WTC11 (cell line): ENCODE data around the gene C2CD2. TPM values are rescaled to one million over a fixed set of nuclear protein-coding genes. Genes with fewer than 3 reads are reported as not detected.

Experiments used
- ATAC-seq: fragments of 200-7000 bp; cut with Tn5 transposase; 2 replicates; pipeline ENCODE4 v1.10.0; 2021; ENCODE audit warnings: mild to moderate bottlenecking, moderate library complexity
- CTCF ChIA-PET: fragments of 300-600 bp; sonication (Branson Sonifier 250); formaldehyde crosslinking; loops from one replicate; lab custom pipeline; 2021; ENCODE audit warnings: antibody characterized with exemption; lab: Charles Lee
- POLR2A ChIA-PET: fragments of 350-600 bp; sonication (Branson Sonifier 250); formaldehyde crosslinking; loops from one replicate; lab custom pipeline; 2021; ENCODE audit warnings: antibody characterized with exemption; lab: Charles Lee
- DNase-seq: peaks from one replicate; pipeline ENCODE4 v3.0.0; 2021; ENCODE audit warnings: low spot score
- H3K27ac Mint-ChIP-seq: 2 replicates; pipeline ENCODE4 v1.8.0; 2021; ENCODE audit warnings: mixed read lengths
- H3K27me3 Mint-ChIP-seq: 2 replicates; pipeline ENCODE4 v1.8.0; 2021; ENCODE audit warnings: low read depth, mild to moderate bottlenecking, moderate library complexity, mixed read lengths
- H3K36me3 Mint-ChIP-seq: 2 replicates; pipeline ENCODE4 v1.8.0; 2021; ENCODE audit warnings: mixed read lengths
- H3K4me1 Mint-ChIP-seq: 2 replicates; pipeline ENCODE4 v1.8.0; 2022; ENCODE audit warnings: mixed read lengths
- H3K4me3 Mint-ChIP-seq: 2 replicates; pipeline ENCODE4 v1.8.0; 2021; ENCODE audit warnings: mild to moderate bottlenecking, moderate library complexity, mixed read lengths
- H3K9me3 Mint-ChIP-seq: 2 replicates; pipeline ENCODE4 v1.8.0; 2021; ENCODE audit warnings: mixed read lengths
- ATF1 ChIP-seq: sonication (generic); formaldehyde crosslinking; IDR thresholded peaks from 2 replicates; pipeline ENCODE4 v1.8.1; 2023; ENCODE audit warnings: mild to moderate bottlenecking, moderate library complexity, missing genetic modification reagents
- CREM ChIP-seq: sonication (generic); formaldehyde crosslinking; IDR thresholded peaks from 2 replicates; pipeline ENCODE4 v1.8.1; 2022; ENCODE audit warnings: mild to moderate bottlenecking, missing genetic modification reagents, moderate library complexity
- E2F5 ChIP-seq: sonication (generic); formaldehyde crosslinking; IDR thresholded peaks from 2 replicates; pipeline ENCODE4 v1.8.1; 2022; ENCODE audit warnings: mild to moderate bottlenecking, moderate library complexity, missing genetic modification reagents
- ESRRA ChIP-seq: sonication (generic); formaldehyde crosslinking; IDR thresholded peaks from 2 replicates; pipeline ENCODE4 v1.8.1; 2022; ENCODE audit warnings: mild to moderate bottlenecking, missing genetic modification reagents, borderline replicate concordance
- MXD4 ChIP-seq: fragments of 250-450 bp; sonication (Bioruptor Pico); IDR thresholded peaks from 2 replicates; pipeline ENCODE4 v1.8.0; 2021; ENCODE audit warnings: mild to moderate bottlenecking, moderate library complexity, borderline replicate concordance
- SP1 ChIP-seq: sonication (generic); formaldehyde crosslinking; conservative IDR thresholded peaks from 2 replicates; pipeline ENCODE4 v1.8.1; 2022; ENCODE audit warnings: missing genetic modification reagents
- ZBTB21 ChIP-seq: sonication (generic); formaldehyde crosslinking; IDR thresholded peaks from 2 replicates; pipeline ENCODE4 v1.8.1; 2023; ENCODE audit warnings: mild to moderate bottlenecking, missing genetic modification reagents, borderline replicate concordance
- ZNF317 ChIP-seq: sonication (generic); formaldehyde crosslinking; IDR thresholded peaks from 2 replicates; pipeline ENCODE4 v1.8.1; 2023; ENCODE audit warnings: low read depth, mild to moderate bottlenecking, moderate library complexity, missing genetic modification reagents, borderline replicate concordance
- ZNF396 ChIP-seq: fragments of 250-450 bp; sonication (Bioruptor Pico); IDR thresholded peaks from 2 replicates; pipeline ENCODE4 v1.8.0; 2021; ENCODE audit warnings: mild to moderate bottlenecking, moderate library complexity, borderline replicate concordance
- ZNF512 ChIP-seq: sonication (generic); formaldehyde crosslinking; IDR thresholded peaks from 2 replicates; pipeline ENCODE4 v1.8.1; 2022; ENCODE audit warnings: missing genetic modification reagents, borderline replicate concordance
- ZSCAN18 ChIP-seq: fragments of 250-450 bp; sonication (Bioruptor Pico); IDR thresholded peaks from 2 replicates; pipeline ENCODE4 v2.1.2; 2022; ENCODE audit warnings: mild to moderate bottlenecking, moderate library complexity
- total RNA-seq: library from RNA; stranded (reverse); gene quantifications from 3 replicates; pipeline ENCODE4 v1.2.3, GENCODE V29; 2021
- TF ChIP-seq, protein P1 (sequence below): sonication (generic); formaldehyde crosslinking; IDR thresholded peaks from 2 replicates; pipeline ENCODE4 v1.8.1; 2023; ENCODE audit warnings: mild to moderate bottlenecking, missing genetic modification reagents, moderate library complexity
- TF ChIP-seq, protein P2 (sequence below): sonication (generic); formaldehyde crosslinking; IDR thresholded peaks from 2 replicates; pipeline ENCODE4 v1.8.0; 2023; ENCODE audit warnings: missing genetic modification reagents
- TF ChIP-seq, protein P3 (sequence below): fragments of 250-450 bp; sonication (Bioruptor Pico); IDR thresholded peaks from 2 replicates; pipeline ENCODE4 v1.9.0; 2021; ENCODE audit warnings: mild to moderate bottlenecking
- TF ChIP-seq, protein P4 (sequence below): fragments of 250-450 bp; sonication (Bioruptor Pico); IDR thresholded peaks from 2 replicates; pipeline ENCODE4 v1.9.0; 2021; ENCODE audit warnings: mild to moderate bottlenecking
- TF ChIP-seq, protein P5 (sequence below): sonication (generic); formaldehyde crosslinking; IDR thresholded peaks from 2 replicates; pipeline ENCODE4 v1.8.1; 2022; ENCODE audit warnings: low read depth, missing genetic modification reagents, borderline replicate concordance

Gene C2CD2
- total RNA-seq, 1 experiment from 2014 or later, result 11.2 TPM

- no peak for DNase-seq
- TF ChIP-seq ZNF317 (CRISPR knock-in tag) (no peak), ESRRA (CRISPR knock-in tag) (no peak), ZNF396 (no peak), SP1 (CRISPR knock-in tag) (no peak), MXD4 (CRISPR knock-in tag) (no peak), ZNF512 (CRISPR knock-in tag) (no peak), ZSCAN18 (CRISPR knock-in tag) (no peak), CREM (CRISPR knock-in tag) (no peak), E2F5 (CRISPR knock-in tag) (no peak), ATF1 (CRISPR knock-in tag) (no peak), ZBTB21 (CRISPR knock-in tag) (no peak)
- TF ChIP-seq, protein P1, sequence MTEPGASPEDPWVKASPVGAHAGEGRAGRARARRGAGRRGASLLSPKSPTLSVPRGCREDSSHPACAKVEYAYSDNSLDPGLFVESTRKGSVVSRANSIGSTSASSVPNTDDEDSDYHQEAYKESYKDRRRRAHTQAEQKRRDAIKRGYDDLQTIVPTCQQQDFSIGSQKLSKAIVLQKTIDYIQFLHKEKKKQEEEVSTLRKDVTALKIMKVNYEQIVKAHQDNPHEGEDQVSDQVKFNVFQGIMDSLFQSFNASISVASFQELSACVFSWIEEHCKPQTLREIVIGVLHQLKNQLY (CRISPR knock-in tag), result no peak
- TF ChIP-seq, protein P2, sequence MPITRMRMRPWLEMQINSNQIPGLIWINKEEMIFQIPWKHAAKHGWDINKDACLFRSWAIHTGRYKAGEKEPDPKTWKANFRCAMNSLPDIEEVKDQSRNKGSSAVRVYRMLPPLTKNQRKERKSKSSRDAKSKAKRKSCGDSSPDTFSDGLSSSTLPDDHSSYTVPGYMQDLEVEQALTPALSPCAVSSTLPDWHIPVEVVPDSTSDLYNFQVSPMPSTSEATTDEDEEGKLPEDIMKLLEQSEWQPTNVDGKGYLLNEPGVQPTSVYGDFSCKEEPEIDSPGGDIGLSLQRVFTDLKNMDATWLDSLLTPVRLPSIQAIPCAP (CRISPR knock-in tag), result no peak
- TF ChIP-seq, protein P3, sequence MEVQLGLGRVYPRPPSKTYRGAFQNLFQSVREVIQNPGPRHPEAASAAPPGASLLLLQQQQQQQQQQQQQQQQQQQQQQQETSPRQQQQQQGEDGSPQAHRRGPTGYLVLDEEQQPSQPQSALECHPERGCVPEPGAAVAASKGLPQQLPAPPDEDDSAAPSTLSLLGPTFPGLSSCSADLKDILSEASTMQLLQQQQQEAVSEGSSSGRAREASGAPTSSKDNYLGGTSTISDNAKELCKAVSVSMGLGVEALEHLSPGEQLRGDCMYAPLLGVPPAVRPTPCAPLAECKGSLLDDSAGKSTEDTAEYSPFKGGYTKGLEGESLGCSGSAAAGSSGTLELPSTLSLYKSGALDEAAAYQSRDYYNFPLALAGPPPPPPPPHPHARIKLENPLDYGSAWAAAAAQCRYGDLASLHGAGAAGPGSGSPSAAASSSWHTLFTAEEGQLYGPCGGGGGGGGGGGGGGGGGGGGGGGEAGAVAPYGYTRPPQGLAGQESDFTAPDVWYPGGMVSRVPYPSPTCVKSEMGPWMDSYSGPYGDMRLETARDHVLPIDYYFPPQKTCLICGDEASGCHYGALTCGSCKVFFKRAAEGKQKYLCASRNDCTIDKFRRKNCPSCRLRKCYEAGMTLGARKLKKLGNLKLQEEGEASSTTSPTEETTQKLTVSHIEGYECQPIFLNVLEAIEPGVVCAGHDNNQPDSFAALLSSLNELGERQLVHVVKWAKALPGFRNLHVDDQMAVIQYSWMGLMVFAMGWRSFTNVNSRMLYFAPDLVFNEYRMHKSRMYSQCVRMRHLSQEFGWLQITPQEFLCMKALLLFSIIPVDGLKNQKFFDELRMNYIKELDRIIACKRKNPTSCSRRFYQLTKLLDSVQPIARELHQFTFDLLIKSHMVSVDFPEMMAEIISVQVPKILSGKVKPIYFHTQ, result no peak
- TF ChIP-seq, protein P4, sequence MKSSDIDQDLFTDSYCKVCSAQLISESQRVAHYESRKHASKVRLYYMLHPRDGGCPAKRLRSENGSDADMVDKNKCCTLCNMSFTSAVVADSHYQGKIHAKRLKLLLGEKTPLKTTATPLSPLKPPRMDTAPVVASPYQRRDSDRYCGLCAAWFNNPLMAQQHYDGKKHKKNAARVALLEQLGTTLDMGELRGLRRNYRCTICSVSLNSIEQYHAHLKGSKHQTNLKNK (CRISPR knock-in tag), result no peak
- TF ChIP-seq, protein P5, sequence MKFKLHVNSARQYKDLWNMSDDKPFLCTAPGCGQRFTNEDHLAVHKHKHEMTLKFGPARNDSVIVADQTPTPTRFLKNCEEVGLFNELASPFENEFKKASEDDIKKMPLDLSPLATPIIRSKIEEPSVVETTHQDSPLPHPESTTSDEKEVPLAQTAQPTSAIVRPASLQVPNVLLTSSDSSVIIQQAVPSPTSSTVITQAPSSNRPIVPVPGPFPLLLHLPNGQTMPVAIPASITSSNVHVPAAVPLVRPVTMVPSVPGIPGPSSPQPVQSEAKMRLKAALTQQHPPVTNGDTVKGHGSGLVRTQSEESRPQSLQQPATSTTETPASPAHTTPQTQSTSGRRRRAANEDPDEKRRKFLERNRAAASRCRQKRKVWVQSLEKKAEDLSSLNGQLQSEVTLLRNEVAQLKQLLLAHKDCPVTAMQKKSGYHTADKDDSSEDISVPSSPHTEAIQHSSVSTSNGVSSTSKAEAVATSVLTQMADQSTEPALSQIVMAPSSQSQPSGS (CRISPR knock-in tag), result no peak
- Mint-ChIP-seq H3K27me3 (no peaks in the 10 kb centered on the region; the same call in 1 of the 2 replicates), H3K9me3 (no peaks in the 10 kb centered on the region), H3K4me3 (no peak overlapping the region), H3K27ac (no peak overlapping the region), H3K4me1 (peaks cover 41% of the 10 kb centered on the region), H3K36me3 (no peaks in the 10 kb centered on the region)
- no peak for ATAC-seq
- CTCF ChIA-PET, result no interaction called here
- POLR2A ChIA-PET, result no interaction called here
These were observed 18.1 kb upstream of the C2CD2 start for GRCh38 chr21:41971891-41972290.
